Activated CD4-positive, alpha-beta memory T cell treated with anti-CD3 and anti-CD28 coated beads for 36 hours (primary cell): ENCODE results near the gene WNT3. TPM values are rescaled to one million over a fixed set of nuclear protein-coding genes. Genes with fewer than 3 reads are reported as not detected.
A peak's percentile ranks its signal among the peaks of the same experiment; 100 is the strongest.

ENCODE experiments used
- CTCF ChIA-PET: fragments of 350-600 bp; sonication (Branson Sonifier 250); formaldehyde crosslinking; loops from one replicate; lab custom pipeline; 2021; ENCODE audit warnings: antibody characterized with exemption, inconsistent platforms; lab: Charles Lee
- POLR2A ChIA-PET: fragments of 350-600 bp; sonication (Branson Sonifier 250); formaldehyde crosslinking; loops from one replicate; lab custom pipeline; 2021; ENCODE audit warnings: antibody characterized with exemption; lab: Charles Lee
- DNase-seq: peaks from one replicate; pipeline ENCODE4 v3.0.0-alpha.2; 2020
- H3K27ac Mint-ChIP-seq: one replicate; pipeline ENCODE4 v1.8.0; 2021; ENCODE audit warnings: mixed read lengths
- H3K27me3 Mint-ChIP-seq: one replicate; pipeline ENCODE4 v1.8.0; 2021; ENCODE audit warnings: mixed read lengths
- H3K36me3 Mint-ChIP-seq: one replicate; pipeline ENCODE4 v1.8.0; 2021; ENCODE audit warnings: mixed read lengths
- H3K4me1 Mint-ChIP-seq: one replicate; pipeline ENCODE4 v1.8.0; 2021; ENCODE audit warnings: low read depth, mixed read lengths
- H3K4me3 Mint-ChIP-seq: one replicate; pipeline ENCODE4 v1.8.0; 2021; ENCODE audit warnings: mild to moderate bottlenecking, mixed read lengths
- H3K9me3 Mint-ChIP-seq: one replicate; pipeline ENCODE4 v1.8.0; 2021; ENCODE audit warnings: mixed read lengths
- intact Hi-C: fragments of 100-400 bp; cut with micrococcal nuclease; formaldehyde crosslinking; loops from one replicate; pipeline ENCODE4 v1.15.1; 2023
- total RNA-seq, 2 experiments: library from RNA; stranded (reverse); gene quantifications; one replicate each; pipeline ENCODE4 v1.2.3, GENCODE V29; 2021

Gene WNT3
- total RNA-seq, 2 experiments from 2014 or later = 0.12 to 0.19 TPM

DNA sequence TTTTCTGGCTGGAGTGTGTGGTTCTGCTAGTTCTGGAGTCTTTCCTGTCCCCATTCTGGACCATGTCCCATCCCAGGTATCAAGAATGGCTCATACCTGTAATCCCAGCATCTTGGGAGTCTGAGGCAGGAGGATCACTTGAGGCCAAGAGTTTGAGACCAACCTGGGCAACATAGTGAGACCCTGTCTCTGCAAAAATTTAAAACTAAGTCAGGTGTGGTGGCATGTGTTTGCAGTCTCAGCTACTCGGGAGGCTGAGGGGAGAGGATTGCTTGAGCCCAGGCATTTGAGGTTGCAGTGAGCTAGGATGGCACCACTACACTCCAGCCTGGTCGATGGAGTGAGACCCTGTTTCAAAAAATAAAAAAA lies 15.3 kb upstream of the WNT3 start:
- H3K36me3 Mint-ChIP-seq = no peaks in the 10 kb centered on the region
- peaks cover 6% of the 10 kb centered on the region for H3K4me1 Mint-ChIP-seq
- H3K9me3 Mint-ChIP-seq = no peaks in the 10 kb centered on the region
- ChIA-PET POLR2A (no interaction called here), CTCF (interaction anchor here (0.9 to 2.1 kb wide), 3 partner anchors 8 to 118 kb away, joined by 3 to 9 read pairs (median 9); no protein-coding TSS in a partner anchor)
- DNase-seq = no peak
- H3K27ac Mint-ChIP-seq = no peak overlapping the region
- H3K27me3 Mint-ChIP-seq = peaks cover 14% of the 10 kb centered on the region
- H3K4me3 Mint-ChIP-seq = no peak overlapping the region
- intact Hi-C loops = no loop called here

GRCh38 chr17:46832945-46833839 lies 14.7 kb upstream of the WNT3 start:
- CTCF ChIA-PET = interaction anchor here (0.7 to 2.1 kb wide), 5 partner anchors 9 to 117 kb away, joined by 3 to 9 read pairs (median 3); no protein-coding TSS in a partner anchor
- Mint-ChIP-seq H3K9me3 (no peaks in the 10 kb centered on the region), H3K27ac (no peak overlapping the region), H3K4me3 (no peak overlapping the region), H3K4me1 (peaks cover 6% of the 10 kb centered on the region), H3K27me3 (peaks cover 13% of the 10 kb centered on the region), H3K36me3 (no peaks in the 10 kb centered on the region)
- intact Hi-C loops = no loop called here
- peak; percentile 34 for DNase-seq
- POLR2A ChIA-PET = no interaction called here

- Mint-ChIP-seq H3K4me3 (no peak overlapping the region), H3K4me1 (peaks cover 6% of the 10 kb centered on the region), H3K36me3 (no peaks in the 10 kb centered on the region), H3K27ac (no peak overlapping the region), H3K9me3 (no peaks in the 10 kb centered on the region), H3K27me3 (peaks cover 7% of the 10 kb centered on the region)
- POLR2A ChIA-PET = no interaction called here
- CTCF ChIA-PET = interaction anchor here (0.8 to 2.1 kb wide), 3 partner anchors 10 to 12 kb away, joined by 3 to 9 read pairs (median 9); no protein-coding TSS in a partner anchor
- DNase-seq = no peak
- intact Hi-C loops = no loop called here
These were observed 13.9 kb upstream of the WNT3 start for GRCh38 chr17:46832331-46832821.

DNA sequence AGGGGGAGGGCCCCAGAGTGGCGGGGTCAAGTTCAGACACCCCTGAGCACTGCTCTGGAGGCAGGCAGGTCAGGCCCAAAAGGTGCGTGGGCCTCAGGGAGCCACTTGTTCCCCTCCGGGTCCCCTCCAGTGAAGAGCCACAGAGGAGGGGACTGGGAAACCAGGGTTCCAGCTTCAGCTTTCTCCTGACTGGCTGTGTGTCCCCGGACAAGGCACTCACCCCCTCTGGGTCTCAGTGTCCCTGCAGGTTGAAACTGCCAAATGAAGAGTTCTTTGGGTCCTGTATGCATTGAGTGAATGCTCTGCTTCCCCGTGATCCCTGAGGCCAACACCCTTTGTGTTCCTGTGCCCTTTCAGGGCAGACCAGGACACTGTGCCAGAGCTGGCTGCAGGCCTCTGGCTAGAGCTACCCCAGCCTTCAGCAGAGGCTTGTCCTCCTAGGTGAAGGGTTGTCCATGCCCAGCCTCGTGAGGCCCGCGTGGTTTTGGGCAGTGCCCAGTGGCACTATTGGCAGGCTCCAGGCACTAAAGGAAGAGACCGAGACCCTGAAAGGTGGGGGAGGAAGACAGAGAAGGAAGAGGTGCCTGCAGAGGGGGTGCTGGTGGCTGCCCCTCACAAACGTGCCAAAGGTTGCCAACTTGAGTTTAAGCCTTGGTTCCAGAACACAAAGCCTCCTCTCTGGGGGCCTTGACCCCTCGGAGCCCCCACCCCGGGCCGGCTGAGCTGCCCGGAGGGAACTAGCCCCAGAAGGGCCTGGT lies 13.3 kb upstream of the WNT3 start:
- Mint-ChIP-seq H3K27ac (no peak overlapping the region), H3K9me3 (no peaks in the 10 kb centered on the region), H3K27me3 (peaks cover 7% of the 10 kb centered on the region), H3K4me3 (no peak overlapping the region), H3K4me1 (peaks cover 6% of the 10 kb centered on the region), H3K36me3 (no peaks in the 10 kb centered on the region)
- DNase-seq = no peak
- CTCF ChIA-PET = interaction anchor here (2.1 kb wide), 2 partner anchors 10 to 12 kb away, joined by 9 read pairs; no protein-coding TSS in a partner anchor
- POLR2A ChIA-PET = no interaction called here
- intact Hi-C loops = no loop called here

DNA sequence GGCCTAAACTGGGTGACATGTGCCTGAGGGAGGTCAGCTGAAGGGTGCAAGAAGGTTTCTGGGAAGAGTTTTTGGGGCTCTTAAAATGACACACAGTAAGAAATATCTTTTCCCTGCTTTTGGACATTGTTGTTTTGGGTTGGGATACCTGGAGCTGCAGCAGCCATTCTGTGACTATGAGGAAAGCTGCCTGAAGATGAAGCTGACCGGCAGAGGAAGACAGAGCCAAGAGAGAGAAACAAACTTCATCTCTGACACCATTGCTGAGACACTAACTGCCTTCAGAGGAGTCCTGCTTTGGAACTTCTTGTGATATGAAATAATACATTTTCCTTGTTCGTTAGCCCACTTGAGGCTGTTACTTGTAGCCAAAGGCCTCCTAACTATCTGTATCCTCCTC lies 8.8 kb upstream of the WNT3 start:
- peaks cover 9% of the 10 kb centered on the region for H3K27me3 Mint-ChIP-seq
- no peak overlapping the region for H3K4me3 Mint-ChIP-seq
- POLR2A ChIA-PET = no interaction called here
- no peak overlapping the region for H3K27ac Mint-ChIP-seq
- CTCF ChIA-PET = interaction anchor here (1.6 kb wide), 1 partner anchor 8 kb away, joined by 7 read pairs; no protein-coding TSS in a partner anchor
- H3K4me1 Mint-ChIP-seq = no peaks in the 10 kb centered on the region
- DNase-seq = no peak
- no peaks in the 10 kb centered on the region for H3K9me3 Mint-ChIP-seq
- no peaks in the 10 kb centered on the region for H3K36me3 Mint-ChIP-seq
- intact Hi-C loops = no loop called here

DNA sequence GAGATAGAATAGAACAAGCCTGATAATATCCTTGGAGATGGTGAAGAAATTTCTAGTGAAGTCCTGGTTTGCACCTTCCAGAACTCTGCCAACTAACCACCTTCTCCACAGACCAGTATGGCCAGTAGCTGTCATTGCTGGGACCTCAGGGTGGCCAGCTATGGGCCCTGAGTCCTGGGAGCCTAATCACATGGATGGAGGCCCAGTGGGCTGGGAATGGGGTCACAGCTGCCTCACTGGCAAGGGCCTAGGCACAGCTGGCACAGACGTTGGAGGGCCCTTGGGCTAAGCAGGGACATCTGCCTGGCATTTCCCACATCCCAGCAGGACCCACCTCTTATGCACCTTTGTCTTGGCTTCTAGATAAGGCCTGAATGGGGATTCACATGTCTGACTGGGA lies 7.6 kb upstream of the WNT3 start:
- no peak for DNase-seq
- no peak overlapping the region for H3K27ac Mint-ChIP-seq
- no peaks in the 10 kb centered on the region for H3K9me3 Mint-ChIP-seq
- peaks cover 21% of the 10 kb centered on the region for H3K27me3 Mint-ChIP-seq
- H3K4me3 Mint-ChIP-seq = no peak overlapping the region
- intact Hi-C loops = no loop called here
- CTCF ChIA-PET = interaction anchor here (0.6 to 1.6 kb wide), 2 partner anchors 9 to 53 kb away, joined by 3 to 7 read pairs; no protein-coding TSS in a partner anchor
- POLR2A ChIA-PET = no interaction called here
- no peaks in the 10 kb centered on the region for H3K36me3 Mint-ChIP-seq
- H3K4me1 Mint-ChIP-seq = no peaks in the 10 kb centered on the region

DNA sequence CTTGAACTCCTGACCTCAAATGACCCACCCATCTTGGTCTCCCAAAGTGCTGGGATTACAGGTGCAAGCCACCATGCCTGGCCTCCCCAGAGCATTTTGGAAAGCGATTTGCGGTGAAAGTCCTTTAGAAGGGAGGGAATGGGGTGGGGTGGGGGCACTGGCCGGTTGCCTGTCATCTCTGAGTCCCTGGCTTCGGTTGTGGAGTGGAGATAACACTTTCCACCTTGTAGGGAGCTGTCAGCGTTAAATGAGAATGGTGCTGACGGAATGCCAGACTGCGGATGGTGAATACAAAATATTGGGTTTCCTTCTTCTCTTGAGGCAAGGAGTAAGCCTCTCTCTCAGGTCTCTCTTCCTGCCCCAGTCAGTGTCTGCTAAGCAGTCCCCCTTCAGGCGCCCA lies 5.2 kb upstream of the WNT3 start:
- Mint-ChIP-seq H3K36me3 (no peaks in the 10 kb centered on the region), H3K4me1 (peaks cover 2% of the 10 kb centered on the region), H3K27me3 (peaks cover 36% of the 10 kb centered on the region), H3K27ac (no peak overlapping the region), H3K4me3 (no peak overlapping the region), H3K9me3 (no peaks in the 10 kb centered on the region)
- POLR2A ChIA-PET = no interaction called here
- no peak for DNase-seq
- CTCF ChIA-PET = interaction anchor here (2.7 kb wide), 1 partner anchor 12 kb away, joined by 11 read pairs; no protein-coding TSS in a partner anchor
- intact Hi-C loops = no loop called here

DNA sequence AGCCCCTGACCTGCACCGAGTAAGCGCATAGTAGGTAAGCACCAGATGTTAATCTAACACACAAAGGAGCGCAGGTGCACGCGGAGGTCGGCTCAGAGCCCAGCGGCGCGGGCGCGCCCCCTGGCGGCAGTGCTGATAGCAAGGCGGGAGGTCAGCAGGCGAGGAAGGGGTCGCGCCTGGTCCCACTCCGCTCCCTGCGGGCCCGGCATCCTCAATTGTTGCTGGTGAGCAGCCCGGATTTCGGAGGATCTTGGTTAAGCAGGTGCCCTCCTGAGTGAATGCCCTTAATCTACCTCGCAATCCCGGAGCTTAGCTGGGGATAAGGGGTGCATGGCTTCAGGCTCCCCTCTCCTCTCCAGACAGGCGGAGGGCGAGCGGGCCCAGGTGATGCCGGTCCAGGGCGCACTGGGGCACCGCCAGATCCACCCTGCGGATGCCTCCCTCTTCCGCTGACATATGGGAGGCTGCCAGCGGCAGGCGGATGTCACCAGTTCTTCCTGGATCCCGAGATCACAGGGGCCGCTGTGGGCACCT lies 4.0 kb upstream of the WNT3 start:
- H3K27me3 Mint-ChIP-seq = peaks cover 45% of the 10 kb centered on the region
- H3K27ac Mint-ChIP-seq = no peak overlapping the region

DNA sequence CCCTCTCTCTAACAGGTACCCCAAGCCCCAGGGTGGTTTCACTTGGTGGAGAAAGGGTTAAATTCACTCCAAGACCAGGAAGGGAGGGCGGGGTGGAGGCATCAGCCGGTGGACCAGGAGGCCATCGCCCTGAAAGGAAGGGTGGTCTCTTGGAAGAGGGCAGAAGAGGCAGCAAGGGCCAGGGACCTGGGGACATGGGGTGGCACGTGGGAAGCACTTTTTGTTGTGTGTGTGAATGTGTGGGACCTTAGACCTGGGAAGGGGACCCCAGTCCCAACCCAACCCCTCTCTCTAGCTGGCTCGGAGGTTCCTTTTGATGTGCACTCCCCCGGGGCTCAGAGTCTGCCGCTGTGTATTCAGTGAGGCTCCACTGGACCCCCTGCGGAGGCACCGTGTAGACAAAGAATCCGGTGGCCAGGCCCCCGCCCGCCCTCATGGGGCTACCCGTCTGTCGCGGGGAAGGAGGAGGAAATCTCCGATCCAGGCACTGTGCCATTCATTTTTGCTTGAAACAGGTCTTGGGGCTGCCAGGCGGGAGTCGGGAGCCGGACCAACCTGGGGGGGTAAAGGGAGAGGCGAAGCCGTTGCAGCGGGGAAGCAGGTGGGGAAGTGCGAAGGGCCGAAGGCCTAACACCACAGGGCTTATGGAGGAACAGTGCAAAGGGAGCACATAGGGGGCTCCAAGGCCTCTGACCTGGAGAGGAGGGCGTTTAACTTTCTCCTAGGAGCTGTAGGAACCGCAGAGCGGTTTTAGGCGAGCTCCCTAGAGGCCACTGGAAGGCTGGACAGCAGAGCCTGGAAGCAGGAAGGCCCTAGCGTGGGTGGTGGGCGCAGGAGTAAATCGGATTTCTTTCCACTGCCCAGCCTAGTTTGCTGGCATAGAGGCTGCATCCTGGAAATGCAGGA lies 3.2 kb upstream of the WNT3 start:
- Mint-ChIP-seq H3K27ac (no peak overlapping the region), H3K27me3 (peaks cover 52% of the 10 kb centered on the region), H3K4me1 (peaks cover 15% of the 10 kb centered on the region), H3K36me3 (no peaks in the 10 kb centered on the region), H3K4me3 (no peak overlapping the region), H3K9me3 (no peaks in the 10 kb centered on the region)
- CTCF ChIA-PET = interaction anchor here (1.0 to 2.7 kb wide), 6 partner anchors 9 to 43 kb away, joined by 3 to 11 read pairs (median 6); no protein-coding TSS in a partner anchor
- POLR2A ChIA-PET = no interaction called here
- no peak for DNase-seq
- intact Hi-C loops = no loop called here

More for the DNA sequence above, 4.0 kb upstream of the WNT3 start:
- ChIA-PET CTCF (interaction anchor here (0.6 to 2.7 kb wide), 7 partner anchors 10 to 68 kb away, joined by 3 to 11 read pairs (median 3); no protein-coding TSS in a partner anchor), POLR2A (no interaction called here)
- Mint-ChIP-seq H3K4me1 (peaks cover 11% of the 10 kb centered on the region), H3K4me3 (no peak overlapping the region), H3K9me3 (no peaks in the 10 kb centered on the region), H3K36me3 (no peaks in the 10 kb centered on the region)
- peak; percentile 56 for DNase-seq
- intact Hi-C loops = no loop called here

GRCh38 chr17:46820592-46821450 lies 2.3 kb upstream of the WNT3 start:
- intact Hi-C loops = no loop called here
- ChIA-PET CTCF (interaction anchor here (1.1 to 2.7 kb wide), 3 partner anchors 8 to 12 kb away, joined by 5 to 9 read pairs (median 6); no protein-coding TSS in a partner anchor), POLR2A (no interaction called here)
- DNase-seq = no peak
- Mint-ChIP-seq H3K9me3 (no peaks in the 10 kb centered on the region), H3K4me3 (no peak overlapping the region), H3K4me1 (peaks cover 15% of the 10 kb centered on the region), H3K27ac (no peak overlapping the region), H3K27me3 (peaks cover 61% of the 10 kb centered on the region), H3K36me3 (no peaks in the 10 kb centered on the region)
